Stromal cell of bone marrow (primary cell): Measurements from ENCODE around the gene MAPK10.

Experiments used
- DNase-seq: peaks from one replicate; pipeline ENCODE4 v3.0.0-alpha.2; 2012; ENCODE audit warnings: low read depth

MAPK10 gene

GRCh38 chr4:86278126-86278525 is 81.7 kb downstream of the MAPK10 start:
- no peak for DNase-seq

- DNase-seq: no peak
Observed at GRCh38 chr4:86274642-86275041, 85.2 kb downstream of the MAPK10 start.

GRCh38 chr4:86272669-86273068 is 87.2 kb downstream of the MAPK10 start:
- no peak for DNase-seq

- DNase-seq: no peak
Observed at GRCh38 chr4:86271057-86271456, 88.8 kb downstream of the MAPK10 start.

- DNase-seq: no peak
Observed at GRCh38 chr4:86269354-86269753, 90.5 kb downstream of the MAPK10 start.

- DNase-seq: no peak
Observed at GRCh38 chr4:86264241-86264640, 95.6 kb downstream of the MAPK10 start.

GRCh38 chr4:86261636-86262035 is 98.2 kb downstream of the MAPK10 start:
- DNase-seq: no peak

- peak; percentile 72 for DNase-seq
Observed at GRCh38 chr4:86256086-86256485, 103.8 kb downstream of the MAPK10 start.

- DNase-seq: no peak
Observed at GRCh38 chr4:86250619-86251018, 109.2 kb downstream of the MAPK10 start.

GRCh38 chr4:86250006-86250405 is 109.8 kb downstream of the MAPK10 start:
- no peak for DNase-seq

- no peak for DNase-seq
Observed at GRCh38 chr4:86249074-86249473, 110.8 kb downstream of the MAPK10 start.

- DNase-seq: no peak
Observed at GRCh38 chr4:86247906-86248305, 111.9 kb downstream of the MAPK10 start.

- DNase-seq: no peak
Observed at GRCh38 chr4:86247320-86247719, 112.5 kb downstream of the MAPK10 start.

- no peak for DNase-seq
Observed at GRCh38 chr4:86243750-86244149, 116.1 kb downstream of the MAPK10 start.

- no peak for DNase-seq
Observed at GRCh38 chr4:86242677-86243076, 117.2 kb downstream of the MAPK10 start.

- DNase-seq: no peak
Observed at GRCh38 chr4:86235549-86235948, 124.3 kb downstream of the MAPK10 start.

- no peak for DNase-seq
Observed at GRCh38 chr4:86233681-86234080, 126.2 kb downstream of the MAPK10 start.

GRCh38 chr4:86233090-86233489 is 126.8 kb downstream of the MAPK10 start:
- DNase-seq: no peak

- DNase-seq: peak; percentile 31
Observed at GRCh38 chr4:86223472-86223871, 136.4 kb downstream of the MAPK10 start.

GRCh38 chr4:86221002-86221401 is 138.9 kb downstream of the MAPK10 start:
- no peak for DNase-seq

- DNase-seq: peak; percentile 26
Observed at GRCh38 chr4:86220121-86220520, 139.7 kb downstream of the MAPK10 start.

GRCh38 chr4:86218746-86219473 is 140.9 kb downstream of the MAPK10 start:
- peak; percentile 13 for DNase-seq

GRCh38 chr4:86203176-86203575 is 156.7 kb downstream of the MAPK10 start:
- no peak for DNase-seq

- no peak for DNase-seq
Observed at GRCh38 chr4:86185659-86186058, 174.2 kb downstream of the MAPK10 start.
